ENCODE results near the gene MPND.

The MPND gene

GRCh38 chr19:4367781-4368127 lies 24.4 kb downstream of the MPND start:
- DNase-seq = no peak

GRCh38 chr19:4368128-4368820 lies 24.9 kb downstream of the MPND start:
- no peak for DNase-seq

- DNase-seq = no peak
These were observed 25.9 kb downstream of the MPND start for GRCh38 chr19:4369109-4369887.

- DNase-seq = no peak
These were observed 26.5 kb downstream of the MPND start for GRCh38 chr19:4369888-4370260.

- DNase-seq = no peak
These were observed 27.2 kb downstream of the MPND start for GRCh38 chr19:4370418-4371041.

GRCh38 chr19:4371247-4372164 lies 28.1 kb downstream of the MPND start:
- no peak for DNase-seq

GRCh38 chr19:4372165-4373012 lies 29.0 kb downstream of the MPND start:
- no peak for DNase-seq

GRCh38 chr19:4373013-4373367 lies 29.6 kb downstream of the MPND start:
- no peak for DNase-seq

GRCh38 chr19:4373601-4374497 lies 30.5 kb downstream of the MPND start:
- DNase-seq = no peak

- DNase-seq = no peak
These were observed 31.3 kb downstream of the MPND start for GRCh38 chr19:4374498-4375163.

- no peak for DNase-seq
These were observed 32.0 kb downstream of the MPND start for GRCh38 chr19:4375164-4376027.

GRCh38 chr19:4376028-4376670 lies 32.8 kb downstream of the MPND start:
- no peak for DNase-seq

GRCh38 chr19:4376671-4376990 lies 33.3 kb downstream of the MPND start:
- no peak for DNase-seq

- no peak for DNase-seq
These were observed 33.8 kb downstream of the MPND start for GRCh38 chr19:4376991-4377781.

GRCh38 chr19:4378886-4379285 lies 35.5 kb downstream of the MPND start:
- no peak for DNase-seq

- DNase-seq = no peak
These were observed 36.3 kb downstream of the MPND start for GRCh38 chr19:4379383-4380253.

GRCh38 chr19:4380254-4380727 lies 36.9 kb downstream of the MPND start:
- no peak for DNase-seq

Measured in cortex of kidney (tissue), 1 donor.